Activated gamma-delta T cell (primary cell): ENCODE results near the gene ADM2.
A peak's percentile ranks its signal among the peaks of the same experiment; 100 is the strongest.
"Not testable (repeated sequence)": the region's sequence is repeated elsewhere in the genome, so short reads cannot be mapped to it uniquely, and the experiment has no call there.

Experiments used
- DNase-seq: peaks from one replicate; lab custom pipeline; 2025; lab: John Stamatoyannopoulos, UW
- total RNA-seq, 2 donors: gene quantifications; one replicate each; lab custom pipeline; 2026; lab: John Stamatoyannopoulos, UW

ADM2 gene
- total RNA-seq, result 6.0 to 7.4 reads per million in 2 donors

- DNase-seq, result peak; percentile 53
These were observed at the start of gene ADM2 for GRCh38 chr22:50481440-50482106. ADM2 (plus strand) TSS chr22:50481543; CDS start chr22:50481848, 305 bp downstream.

DNA sequence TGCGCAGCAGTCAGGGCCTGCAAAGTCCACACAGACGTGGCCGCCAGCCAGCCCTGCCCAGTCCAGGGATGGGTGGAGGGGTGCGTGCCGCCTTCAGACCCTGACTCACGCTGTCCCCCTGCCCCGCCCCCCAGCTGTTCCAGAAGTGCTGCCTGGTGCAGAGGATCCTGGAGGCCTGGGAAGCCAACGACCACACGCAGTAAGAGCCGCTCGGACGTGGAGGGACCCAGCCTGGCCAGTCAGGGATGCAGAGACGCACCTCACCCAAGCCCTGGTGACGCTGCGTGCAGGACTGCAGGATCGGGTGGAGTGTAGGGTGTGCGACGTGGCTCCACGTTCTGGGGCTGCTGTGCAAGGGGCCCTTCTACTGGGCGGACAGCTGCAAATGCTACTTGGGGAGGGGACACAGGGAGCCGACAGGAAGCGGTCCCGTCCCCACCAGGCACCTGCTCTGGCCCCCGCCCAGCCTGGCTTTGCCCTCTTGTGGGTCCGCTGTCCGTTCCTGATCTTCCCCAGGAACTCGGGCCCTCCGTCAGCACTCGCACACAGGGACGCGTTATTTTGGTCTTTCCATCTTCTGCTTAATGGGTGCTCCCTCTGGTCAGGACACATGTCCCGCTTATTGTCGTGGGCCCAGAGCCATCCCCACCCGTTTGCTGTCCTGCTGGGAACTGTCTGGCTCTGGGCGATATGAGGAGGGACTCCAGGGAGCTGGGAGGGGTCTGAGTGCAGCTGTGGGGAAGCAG lies 49.0 kb upstream of the ADM2 start:
- no peak for DNase-seq

GRCh38 chr22:50432877-50433510 lies 48.3 kb upstream of the ADM2 start:
- not testable (repeated sequence) for DNase-seq

DNA sequence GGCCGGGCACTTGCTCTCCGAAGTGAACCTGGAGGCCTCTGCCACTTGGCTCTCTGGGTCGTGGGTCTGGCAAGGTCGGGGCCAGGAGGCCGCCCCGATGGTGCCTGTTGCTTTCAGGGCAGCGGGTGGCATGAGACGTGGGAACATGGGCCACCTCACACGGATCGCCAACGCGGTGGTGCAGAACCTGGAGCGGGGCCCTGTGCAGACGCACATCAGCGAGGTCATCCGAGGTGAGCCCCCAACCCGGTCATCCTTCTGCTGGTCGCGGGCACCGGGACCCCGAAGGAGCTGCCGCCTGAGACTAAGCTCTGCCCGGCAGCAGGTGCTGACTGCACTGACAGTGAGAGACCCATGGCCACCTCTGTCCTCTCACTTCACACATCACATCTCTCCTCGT lies 46.5 kb upstream of the ADM2 start:
- no peak for DNase-seq

- DNase-seq, result no peak
These were observed 45.9 kb upstream of the ADM2 start for GRCh38 chr22:50435291-50436014.

- no peak for DNase-seq
These were observed 45.1 kb upstream of the ADM2 start for GRCh38 chr22:50436015-50436830.

- DNase-seq, result no peak
These were observed 44.5 kb upstream of the ADM2 start for GRCh38 chr22:50436841-50437341.

GRCh38 chr22:50437511-50438304 lies 43.6 kb upstream of the ADM2 start:
- DNase-seq, result no peak

DNA sequence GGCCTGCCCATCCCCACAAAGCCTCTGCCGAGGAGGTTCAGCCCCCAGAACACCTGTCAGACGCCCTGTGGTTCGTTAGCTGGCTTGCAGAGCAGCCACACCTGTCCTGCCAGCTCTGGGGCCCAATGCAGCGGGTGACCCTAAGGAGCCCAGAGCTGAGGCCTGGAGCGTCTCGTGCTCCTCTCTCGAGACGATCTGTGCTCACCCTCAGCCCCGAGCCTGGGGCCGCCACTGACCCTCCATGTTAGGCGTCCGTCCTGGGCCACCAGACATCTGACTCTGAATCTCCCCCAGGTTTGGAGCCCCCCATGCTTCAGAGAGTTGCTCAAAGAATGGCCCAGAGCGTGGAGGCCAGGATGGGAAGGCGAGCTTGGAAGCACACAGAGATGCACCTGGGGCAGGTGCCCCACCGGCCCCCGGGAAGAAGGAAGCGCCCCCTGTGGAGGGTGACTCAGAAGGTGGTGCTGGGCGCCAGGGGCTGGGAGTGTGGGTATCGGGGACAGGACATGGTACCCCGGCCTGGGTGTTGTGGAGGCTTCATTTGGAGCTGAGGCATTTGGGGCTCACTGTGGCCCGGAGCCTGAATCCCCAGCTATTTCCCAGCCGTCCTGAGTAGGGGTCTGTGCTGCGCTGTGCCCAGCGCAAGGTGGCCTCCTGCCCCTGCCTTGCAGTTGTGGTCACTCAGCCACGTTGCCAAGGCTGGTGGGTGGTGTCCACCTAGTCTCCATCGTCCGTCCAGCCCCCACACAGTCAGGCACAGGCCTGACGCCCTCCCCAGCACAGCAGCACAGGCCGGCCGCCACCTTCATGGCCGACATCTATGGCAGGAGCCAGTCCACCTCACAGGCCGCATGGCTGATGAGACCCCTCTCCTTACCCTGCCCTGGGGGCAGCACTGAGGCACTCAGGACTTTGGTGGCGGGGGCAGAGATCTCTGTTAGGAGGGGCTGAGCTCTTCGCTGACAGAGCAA lies 42.8 kb upstream of the ADM2 start:
- DNase-seq, result no peak

DNA sequence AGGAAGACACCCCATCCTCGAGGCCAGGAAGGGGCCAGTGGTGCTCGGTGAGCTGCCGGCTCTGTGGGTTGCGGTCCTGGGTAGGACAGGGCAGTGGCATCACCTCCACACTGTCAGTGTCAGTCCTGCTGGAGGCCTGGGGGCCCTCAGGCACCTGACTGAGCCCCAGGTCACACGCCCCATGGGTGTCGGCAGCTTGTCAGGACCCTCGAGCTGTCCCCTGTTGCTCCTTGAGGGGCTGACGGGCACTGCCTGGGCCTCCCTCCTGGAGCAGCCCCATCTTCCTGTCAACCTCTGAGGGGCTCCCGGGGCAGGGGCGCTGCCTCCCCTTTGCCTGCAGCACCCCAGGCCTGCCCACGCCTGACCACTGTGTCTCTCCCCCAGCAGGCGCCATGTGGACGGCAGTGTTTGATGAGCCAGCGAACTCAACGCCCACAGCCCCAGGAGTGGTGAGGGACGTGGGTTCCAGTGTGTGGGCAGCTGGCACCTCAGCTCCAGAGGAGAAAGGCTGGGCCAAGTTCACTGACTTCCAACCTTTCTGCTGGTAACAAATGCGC lies 42.0 kb upstream of the ADM2 start:
- DNase-seq, result no peak

GRCh38 chr22:50439871-50440331 lies 41.4 kb upstream of the ADM2 start:
- DNase-seq, result no peak

DNA sequence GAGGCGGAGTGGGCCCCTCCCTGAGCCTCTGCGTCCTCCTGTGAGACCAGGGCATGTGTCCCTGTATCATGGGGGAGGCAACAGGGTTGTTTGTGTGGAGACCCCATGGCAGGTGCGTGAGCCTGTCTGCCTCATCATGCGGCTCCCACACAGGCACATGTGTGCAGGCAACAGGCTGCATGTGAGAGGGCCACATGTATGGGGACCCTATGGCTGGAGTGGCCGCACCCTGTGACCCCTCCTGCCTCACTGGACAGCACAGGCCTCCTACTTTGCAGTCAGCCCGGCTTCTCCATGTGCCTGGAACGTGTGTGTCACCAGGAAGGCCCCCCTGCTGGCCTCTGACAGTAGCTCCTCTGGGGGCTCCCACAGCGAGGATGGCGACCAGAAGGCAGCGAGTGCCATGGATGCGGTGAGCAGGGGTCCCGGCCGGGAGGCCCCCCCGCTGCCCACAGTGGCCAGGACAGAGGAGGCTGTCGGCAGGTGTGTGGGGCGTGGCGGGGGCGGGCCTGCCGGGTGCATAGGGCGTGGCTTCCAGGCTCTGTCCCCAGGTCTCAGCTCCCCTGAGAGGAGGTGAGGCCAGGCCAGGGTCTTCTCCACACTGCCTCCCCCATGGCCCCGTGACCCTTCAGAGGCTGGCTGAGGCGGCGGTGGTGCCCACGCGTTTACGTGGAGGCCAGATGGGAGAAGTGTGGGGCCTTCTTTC lies 40.6 kb upstream of the ADM2 start:
- DNase-seq, result no peak

- no peak for DNase-seq
These were observed 39.8 kb upstream of the ADM2 start for GRCh38 chr22:50441428-50441993.

- no peak for DNase-seq
These were observed 38.1 kb upstream of the ADM2 start for GRCh38 chr22:50443197-50443596.

DNA sequence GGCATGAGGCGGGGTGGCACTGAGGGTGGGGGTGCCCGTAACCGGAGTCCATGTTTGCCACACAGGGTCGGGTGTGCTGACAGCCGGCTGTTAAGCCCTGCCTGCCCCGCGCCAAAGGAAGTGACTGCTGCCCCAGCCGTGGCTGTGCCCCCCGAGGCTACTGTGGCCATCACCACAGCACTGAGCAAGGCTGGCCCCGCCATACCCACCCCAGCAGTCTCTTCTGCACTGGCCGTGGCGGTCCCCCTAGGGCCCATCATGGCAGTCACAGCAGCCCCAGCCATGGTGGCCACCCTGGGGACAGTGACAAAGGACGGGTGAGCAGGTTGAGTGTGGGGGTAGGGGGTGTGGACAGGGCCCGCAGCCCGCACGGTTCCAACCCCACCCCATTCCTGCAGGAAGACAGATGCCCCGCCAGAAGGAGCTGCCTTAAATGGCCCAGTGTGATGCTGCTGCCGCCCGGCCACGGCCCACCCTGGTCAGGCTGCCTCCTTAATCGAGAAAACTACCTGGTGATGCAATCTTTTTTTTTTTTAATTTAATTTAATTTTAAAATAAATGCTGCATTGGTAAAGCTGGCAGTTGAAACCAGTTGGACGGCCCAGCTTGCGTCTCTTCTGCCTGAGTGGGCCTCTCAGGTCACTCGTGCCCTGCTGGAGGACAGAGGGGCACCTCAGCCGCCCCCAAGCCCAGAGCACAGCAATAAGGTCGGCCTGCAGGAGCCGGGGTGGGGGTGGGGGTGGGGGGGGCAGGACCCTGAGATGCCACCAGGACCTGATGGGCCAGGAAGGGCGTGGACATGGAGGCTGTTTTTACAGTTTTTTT lies 37.3 kb upstream of the ADM2 start:
- DNase-seq, result no peak

GRCh38 chr22:50444663-50445062 lies 36.7 kb upstream of the ADM2 start:
- no peak for DNase-seq
